Ovary (tissue), 3 donors: ENCODE data around the gene WDR37.
"Not testable (repeated sequence)": the region's sequence is repeated elsewhere in the genome, so short reads cannot be mapped to it uniquely, and the experiment has no call there.

ENCODE experiments used
- EP300 ChIP-seq: sonication (generic); formaldehyde crosslinking; IDR thresholded peaks from one replicate; pipeline ENCODE4 v1.6.1; 2017; ENCODE audit warnings: antibody characterized with exemption
- POLR2A ChIP-seq: fragments of 450-650 bp; IDR thresholded peaks from one replicate; pipeline ENCODE4 v1.6.1; 2017; ENCODE audit warnings: antibody characterized with exemption, mild to moderate bottlenecking, moderate library complexity
- TF ChIP-seq, protein P1 (sequence below), 3 donors: fragments of 450-650 bp in 2 of 3; fragments of 200-600 bp in 1 of 3; IDR thresholded peaks; one replicate each; pipeline versions ENCODE4 v1.5.1 to v1.8.0; 2016 to 2022; ENCODE audit warnings: antibody characterized with exemption in 3 of 3, mild to moderate bottlenecking in 1 of 3
- donor health status: DM: no; HTN: no; CAD: no.

DNA sequence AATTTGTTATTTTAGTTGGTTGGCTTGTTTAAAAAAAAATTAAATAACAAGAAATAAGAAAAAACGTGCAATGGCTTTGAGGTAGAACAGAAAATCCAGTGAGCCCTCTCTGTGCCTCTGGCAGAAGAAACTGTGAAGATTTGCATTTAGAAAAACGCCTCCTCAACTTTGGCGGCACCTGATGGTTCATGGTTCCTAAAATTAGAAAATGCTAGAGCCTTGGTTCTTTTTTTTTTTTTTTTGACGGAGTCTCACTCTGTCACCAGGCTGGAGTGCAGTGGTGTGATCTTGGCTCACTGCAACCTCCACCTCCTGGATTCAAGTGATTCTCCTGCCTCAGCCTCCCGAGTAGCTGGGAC is 105.1 kb downstream of the WDR37 start:
- TF ChIP-seq, protein P1, sequence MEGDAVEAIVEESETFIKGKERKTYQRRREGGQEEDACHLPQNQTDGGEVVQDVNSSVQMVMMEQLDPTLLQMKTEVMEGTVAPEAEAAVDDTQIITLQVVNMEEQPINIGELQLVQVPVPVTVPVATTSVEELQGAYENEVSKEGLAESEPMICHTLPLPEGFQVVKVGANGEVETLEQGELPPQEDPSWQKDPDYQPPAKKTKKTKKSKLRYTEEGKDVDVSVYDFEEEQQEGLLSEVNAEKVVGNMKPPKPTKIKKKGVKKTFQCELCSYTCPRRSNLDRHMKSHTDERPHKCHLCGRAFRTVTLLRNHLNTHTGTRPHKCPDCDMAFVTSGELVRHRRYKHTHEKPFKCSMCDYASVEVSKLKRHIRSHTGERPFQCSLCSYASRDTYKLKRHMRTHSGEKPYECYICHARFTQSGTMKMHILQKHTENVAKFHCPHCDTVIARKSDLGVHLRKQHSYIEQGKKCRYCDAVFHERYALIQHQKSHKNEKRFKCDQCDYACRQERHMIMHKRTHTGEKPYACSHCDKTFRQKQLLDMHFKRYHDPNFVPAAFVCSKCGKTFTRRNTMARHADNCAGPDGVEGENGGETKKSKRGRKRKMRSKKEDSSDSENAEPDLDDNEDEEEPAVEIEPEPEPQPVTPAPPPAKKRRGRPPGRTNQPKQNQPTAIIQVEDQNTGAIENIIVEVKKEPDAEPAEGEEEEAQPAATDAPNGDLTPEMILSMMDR (IDR thresholded peaks at IDR 0.05) = not testable (repeated sequence)
- not testable (repeated sequence) for TF ChIP-seq POLR2A, EP300
